ENCODE data around the gene B3GAT3. TPM values are rescaled to one million over a fixed set of nuclear protein-coding genes. Genes with fewer than 3 reads are reported as not detected.
A peak's percentile ranks its signal among the peaks of the same experiment; 100 is the strongest.

B3GAT3 gene
- total and polyA plus RNA-seq, 2 of the 8 experiments (the other 6 are each of a cell fraction or from before 2014, with no cell fraction given) = 28.0 to 39.0 TPM

DNA sequence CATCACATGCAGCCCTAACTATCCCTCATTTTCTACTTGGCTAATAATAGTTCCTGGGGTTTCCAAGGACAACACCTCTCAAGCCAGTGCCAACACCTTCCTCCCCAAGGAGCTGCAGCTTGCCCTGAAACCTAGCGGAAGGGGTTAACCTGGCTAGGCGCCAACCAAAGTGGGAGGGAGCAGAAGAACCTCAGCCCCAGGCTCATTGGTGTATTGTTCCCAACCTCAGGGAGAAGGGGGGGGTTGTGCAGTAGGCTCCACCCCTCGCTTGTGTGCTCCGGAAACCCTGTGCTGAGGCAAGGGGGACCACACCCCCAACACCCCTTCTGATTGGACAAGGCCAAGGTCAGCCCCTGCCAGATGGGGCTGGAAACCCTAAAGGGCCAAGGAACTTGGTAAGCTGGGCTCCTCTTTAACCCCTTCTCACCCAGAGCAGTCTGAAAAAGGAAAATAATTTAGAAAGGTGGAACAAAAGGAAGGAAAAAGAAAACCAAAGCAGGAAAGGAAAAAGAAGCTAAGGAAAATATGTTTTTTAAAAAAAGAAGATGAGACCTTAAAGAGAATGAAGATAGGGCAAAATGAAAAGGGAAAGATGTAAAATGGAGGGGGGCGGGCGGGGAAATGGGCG, 22.6 kb downstream of the B3GAT3 start:
- Histone ChIP-seq H4K8ac (ENCODE audit: extremely low read depth, insufficient read depth, low read length) (no peak overlapping the region), H3K36me3 (ENCODE audit: control insufficient read depth in 2 of 4, insufficient read depth in 4 of 4, low read length in 3 of 4) (peaks cover 36 to 44% (median 39%) of the 10 kb centered on the region in 4 experiments), H3K4ac (replicated peaks; ENCODE audit: insufficient read length, low read depth, low read length) (no peak overlapping the region), H2BK5ac (ENCODE audit: low read depth, low read length) (no peak overlapping the region), H2BK20ac (ENCODE audit: low read length) (no peak overlapping the region), H4K5ac (ENCODE audit: insufficient read length, low read depth, low read length) (no peak overlapping the region), H3K23ac (ENCODE audit: insufficient read length) (no peak overlapping the region), H2AK5ac (ENCODE audit: low read depth, low read length) (no peak overlapping the region), H2BK12ac (ENCODE audit: low read depth, low read length) (no peak overlapping the region), H3K9me3 (ENCODE audit: insufficient read depth in 2 of 2, low read depth in 1 of 2, low read length in 1 of 2) (no peaks in the 10 kb centered on the region), H4K91ac (replicated peaks; ENCODE audit: insufficient read length, low read length) (no peak overlapping the region), H3K23me2 (ENCODE audit: low read depth, low read length) (peaks cover 17% of the 10 kb centered on the region; the same call in 1 of the 2 replicates), H3K56ac (replicated peaks; ENCODE audit: insufficient read length, low read depth, low read length) (no peak overlapping the region), H3K27ac (ENCODE audit: low read depth, low read length) (no peak overlapping the region), H2BK15ac (ENCODE audit: low read length) (no peak overlapping the region), H3K79me1 (ENCODE audit: low read depth, low read length) (no peaks in the 10 kb centered on the region; the same call in 1 of the 2 replicates), H3K27me3 (replicated peaks in 1 of 4; ENCODE audit: control insufficient read depth in 3 of 4, extremely low read depth in 1 of 4, insufficient read depth in 3 of 4, low read length in 3 of 4) (peaks cover 0 to 13% (median 11%) of the 10 kb centered on the region in 4 experiments; a peak in 6 of 7 replicates), H3K4me3 (ENCODE audit: extremely low read depth in 1 of 4, insufficient read depth in 2 of 4, low read depth in 3 of 4, low read length in 4 of 4) (peak overlapping the region in 1 of 4 experiments; percentile 85; a peak in 1 of 8 replicates), H3K4me1 (replicated peaks in 1 of 4; ENCODE audit: control insufficient read depth in 3 of 4, insufficient read depth in 4 of 4, low read length in 3 of 4) (peaks cover 7 to 28% (median 14%) of the 10 kb centered on the region in 4 experiments), H2BK120ac (replicated peaks; ENCODE audit: low read depth, low read length) (no peak overlapping the region), H3K4me2 (ENCODE audit: insufficient read depth in 1 of 2, low read depth in 2 of 2, low read length in 2 of 2) (peak overlapping the region; percentile 72 to 95), H3K14ac (ENCODE audit: insufficient read length) (no peak overlapping the region), H2AFZ (ENCODE audit: low read length) (no peak overlapping the region), H3K9ac (replicated peaks in 1 of 4; ENCODE audit: extremely low read depth in 1 of 4, low read depth in 3 of 4, low read length in 3 of 4) (no peak overlapping the region), H3K79me2 (ENCODE audit: control insufficient read depth in 1 of 2, insufficient read depth in 2 of 2, low read length in 2 of 2) (peaks cover 0 to 28% of the 10 kb centered on the region in 2 experiments; a peak in 2 of 4 replicates), H3K18ac (ENCODE audit: extremely low read depth, low read length) (no peak overlapping the region), H4K20me1 (replicated peaks in 1 of 2; ENCODE audit: control insufficient read depth in 1 of 2, insufficient read depth in 2 of 2, low read length in 2 of 2) (peaks cover 4 to 11% of the 10 kb centered on the region in 2 experiments)
- ChIA-PET POLR2A (ENCODE audit: partially characterized antibody) (interaction anchor here (0.6 to 12.3 kb wide), 13 partner anchors 8 to 283 kb away, joined by 3 to 235 read pairs (median 3); partner anchors contain the start of genes B3GAT3, BSCL2, C11orf98 and CSKMT), CTCF (ENCODE audit: partially characterized antibody) (interaction anchor here (0.6 to 1.4 kb wide), 3 partner anchors 81 to 204 kb away, joined by 3 to 5 read pairs (median 3); no protein-coding TSS in a partner anchor)
- FAIRE-seq (peak; percentile 93), DNase-seq (ENCODE audit: low read depth in 1 of 2, low spot score in 2 of 2) (peak; percentile 87 to 96)
- 59 to 100% methylated on average over 3 to 7 of the region's 7 CpGs for WGBS, 2 experiments (ENCODE audit: extremely low coverage in 1 of 2, insufficient coverage in 1 of 2, insufficient read length in 1 of 2, insufficient replicate concordance in 2 of 2, low coverage in 1 of 2, low lambda C conversion rate in 2 of 2, missing lambda C conversion rate in 1 of 2)
- TF ChIP-seq HDAC6 (IDR thresholded peaks at IDR 0.05; ENCODE audit: low read depth, low read length) (no peak), POLR2A (IDR thresholded peaks at IDR 0.05; ENCODE audit: control extremely low read depth in 1 of 2, low read depth in 2 of 2, low read length in 2 of 2) (peak in 1 of 2 experiments; percentile 38; a peak in 1 of 3 replicates), CBX8 (IDR thresholded peaks at IDR 0.05; ENCODE audit: borderline replicate concordance, low read depth, low read length) (no peak), SP1 (IDR thresholded peaks at IDR 0.05; ENCODE audit: low read depth, low read length) (peak; percentile 84), NANOG (IDR thresholded peaks at IDR 0.05; ENCODE audit: insufficient read depth, low read depth, low read length, poor library complexity, severe bottlenecking) (peak; percentile 57), EP300 (IDR thresholded peaks at IDR 0.05; ENCODE audit: borderline replicate concordance in 1 of 2, low read depth in 2 of 2, low read length in 2 of 2) (peak in 1 of 2 experiments; percentile 7; a peak in 1 of 3 replicates), SP4 (IDR thresholded peaks at IDR 0.05; ENCODE audit: low read length) (peak; percentile 45; the same call in 1 of the 2 replicates), SIN3A (conservative IDR thresholded peaks at IDR 0.05 in 1 of 2, IDR thresholded peaks at IDR 0.05 in 1 of 2; ENCODE audit: low read depth in 1 of 2, low read length in 2 of 2) (peak in 1 of 2 experiments; percentile 85; a peak in 2 of 4 replicates), POLR2AphosphoS5 (IDR thresholded peaks at IDR 0.05; ENCODE audit: low read depth, low read length) (0 out of 2 replicates have a peak, but pooled peaks have one; percentile 29), TEAD4 (IDR thresholded peaks at IDR 0.05; ENCODE audit: low read depth, low read length) (no peak), RFX5 (IDR thresholded peaks at IDR 0.05; ENCODE audit: borderline replicate concordance, low read depth, low read length) (no peak)
- TF ChIP-seq, protein P1, sequence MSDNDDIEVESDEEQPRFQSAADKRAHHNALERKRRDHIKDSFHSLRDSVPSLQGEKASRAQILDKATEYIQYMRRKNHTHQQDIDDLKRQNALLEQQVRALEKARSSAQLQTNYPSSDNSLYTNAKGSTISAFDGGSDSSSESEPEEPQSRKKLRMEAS (IDR thresholded peaks at IDR 0.05) = peak; percentile 45; the same call in 1 of the 2 replicates

All from H1 (cell line).